WTC11 (cell line): ENCODE measurements around the gene ESAM.

Source experiments
- CBFB ChIP-seq: sonication (generic); formaldehyde crosslinking; IDR thresholded peaks from 2 replicates; pipeline ENCODE4 v1.8.1; 2022; ENCODE audit warnings: mild to moderate bottlenecking, low read depth, missing genetic modification reagents
- CTCF ChIP-seq: fragments of 200-600 bp; IDR thresholded peaks from 2 replicates; pipeline ENCODE4 v1.8.0; 2022; ENCODE audit warnings: antibody characterized with exemption
- JUN ChIP-seq: sonication (generic); formaldehyde crosslinking; IDR thresholded peaks from 2 replicates; pipeline ENCODE4 v1.8.0; 2023; ENCODE audit warnings: mild to moderate bottlenecking, missing genetic modification reagents
- NR3C1 ChIP-seq: sonication (generic); formaldehyde crosslinking; conservative IDR thresholded peaks from 2 replicates; pipeline ENCODE4 v1.8.1; 2023; ENCODE audit warnings: low read depth, mild to moderate bottlenecking, missing genetic modification reagents
- RELA ChIP-seq: sonication (generic); formaldehyde crosslinking; IDR thresholded peaks from 2 replicates; pipeline ENCODE4 v1.8.1; 2022; ENCODE audit warnings: missing genetic modification reagents, mild to moderate bottlenecking, borderline replicate concordance

GRCh38 chr11:124738713-124739478 is 23.2 kb downstream of the ESAM start:
- TF ChIP-seq CTCF (no peak), CBFB (CRISPR knock-in tag) (no peak), RELA (no peak), JUN (CRISPR knock-in tag) (no peak), NR3C1 (CRISPR knock-in tag) (no peak)
